ENCODE measurements around the gene CCDC192.
"Not testable (repeated sequence)": the region's sequence is repeated elsewhere in the genome, so short reads cannot be mapped to it uniquely, and the experiment has no call there.

Gene CCDC192

DNA sequence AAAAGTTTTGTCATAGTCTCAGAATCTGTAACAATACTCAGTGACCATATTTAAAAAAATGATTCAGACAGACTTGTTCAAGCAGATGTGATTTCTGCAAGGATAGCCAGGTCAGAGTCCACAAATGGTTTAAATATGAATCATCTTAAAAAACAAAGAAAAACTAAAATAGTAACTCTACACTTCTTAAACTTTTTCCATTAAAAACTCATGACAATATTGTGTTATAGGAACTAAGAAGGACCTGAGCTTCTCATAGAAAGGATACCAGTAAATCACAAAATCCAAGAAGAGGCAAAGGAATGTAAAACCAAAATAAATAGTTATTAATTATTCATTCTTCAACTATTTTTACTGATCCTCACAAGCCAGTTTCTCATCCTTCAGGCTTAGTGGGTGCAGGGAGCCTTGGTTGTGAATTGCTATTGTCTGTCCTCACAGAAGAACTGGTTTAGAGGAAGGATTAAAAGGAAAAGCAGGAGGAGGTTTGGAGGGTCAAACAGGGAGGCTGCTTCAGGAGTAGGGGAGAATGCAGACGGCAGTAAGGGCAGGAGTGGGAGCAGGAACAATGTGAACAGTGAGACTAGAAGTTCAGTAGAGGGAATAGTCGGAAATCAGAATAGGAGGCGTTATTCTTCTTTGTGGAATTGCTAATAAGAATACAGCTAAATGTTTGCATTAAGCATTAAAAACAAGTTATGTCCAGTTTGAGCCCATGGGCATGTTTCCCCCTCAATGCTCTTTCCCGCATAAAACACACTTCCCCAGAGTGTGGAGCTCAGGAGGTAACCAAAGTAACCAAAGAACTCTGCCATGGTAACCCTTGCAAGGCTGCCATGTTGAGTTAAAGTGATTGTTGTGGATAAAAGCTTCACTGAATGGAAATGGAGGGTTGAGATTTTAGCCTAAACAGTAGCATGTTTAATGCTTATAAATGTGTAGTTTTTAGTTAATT lies 110.7 kb downstream of the CCDC192 start:
- no peak for DNase-seq

DNA sequence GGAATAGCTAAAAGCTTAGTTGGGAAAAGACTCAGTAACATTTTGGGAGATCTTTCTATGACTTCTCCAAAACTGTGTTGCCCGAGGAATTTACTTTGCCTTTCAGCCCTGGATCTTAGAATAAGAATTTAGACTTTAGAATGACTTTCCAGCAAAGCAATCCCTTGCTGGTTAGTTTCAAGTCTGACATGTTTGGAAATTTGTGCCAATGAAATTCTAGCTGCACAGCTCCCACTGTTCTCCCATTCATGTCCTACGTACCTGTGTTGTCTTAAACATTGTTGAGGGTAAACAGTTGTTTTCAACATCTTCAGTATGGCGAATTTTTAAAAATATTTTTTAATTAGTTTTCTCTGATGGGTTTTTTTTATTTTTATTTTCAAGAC lies 111.4 kb downstream of the CCDC192 start:
- no peak for DNase-seq

DNA sequence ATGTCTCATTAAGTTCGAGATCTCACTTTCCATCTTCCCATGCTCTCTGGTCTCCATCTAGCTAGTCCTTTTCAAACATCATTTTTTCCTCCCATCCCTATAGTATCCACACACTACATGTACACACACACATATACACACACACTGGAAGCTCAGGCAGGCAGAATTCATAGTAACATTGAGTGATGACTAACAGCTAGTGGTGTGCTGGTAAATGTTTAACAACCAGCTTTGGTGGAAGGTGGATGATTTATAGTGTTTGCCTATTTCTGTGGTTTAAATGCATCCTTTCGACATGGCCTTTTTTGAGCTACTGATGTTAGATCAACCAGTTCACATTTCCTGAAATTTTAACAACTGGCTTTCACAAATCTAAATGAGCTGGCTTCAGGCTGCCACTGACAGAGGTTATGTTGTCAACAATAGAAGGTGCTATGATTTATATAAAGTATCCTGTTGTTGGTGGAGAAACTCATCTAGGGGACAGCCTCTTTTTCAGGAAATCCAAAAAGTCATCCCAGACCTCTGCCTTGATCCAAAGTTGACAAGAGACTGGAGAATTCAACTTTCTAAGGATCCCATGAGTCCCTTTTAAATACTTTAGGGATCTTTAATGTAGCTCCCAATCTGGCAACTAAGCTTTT lies 117.8 kb downstream of the CCDC192 start:
- no peak for DNase-seq

DNA sequence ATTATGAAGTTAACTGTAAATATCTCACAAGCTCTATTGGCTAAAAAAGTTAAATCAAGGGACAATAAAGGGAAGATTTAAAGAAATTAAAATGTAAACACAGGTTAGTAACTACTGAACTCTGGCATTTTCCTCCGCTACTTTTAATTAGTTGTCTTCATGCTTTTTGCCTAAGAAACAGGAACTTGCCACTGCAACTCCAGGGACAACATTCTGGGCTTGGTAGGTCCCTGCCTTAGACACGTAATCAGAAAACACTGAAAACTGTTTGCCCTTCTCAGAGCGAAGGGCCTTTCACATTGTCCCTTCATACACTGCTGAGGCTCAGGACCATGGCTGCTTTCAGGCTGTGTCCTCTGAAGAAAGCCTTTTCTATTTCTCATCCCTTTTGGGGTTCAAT lies 118.7 kb downstream of the CCDC192 start:
- DNase-seq, result no peak

DNA sequence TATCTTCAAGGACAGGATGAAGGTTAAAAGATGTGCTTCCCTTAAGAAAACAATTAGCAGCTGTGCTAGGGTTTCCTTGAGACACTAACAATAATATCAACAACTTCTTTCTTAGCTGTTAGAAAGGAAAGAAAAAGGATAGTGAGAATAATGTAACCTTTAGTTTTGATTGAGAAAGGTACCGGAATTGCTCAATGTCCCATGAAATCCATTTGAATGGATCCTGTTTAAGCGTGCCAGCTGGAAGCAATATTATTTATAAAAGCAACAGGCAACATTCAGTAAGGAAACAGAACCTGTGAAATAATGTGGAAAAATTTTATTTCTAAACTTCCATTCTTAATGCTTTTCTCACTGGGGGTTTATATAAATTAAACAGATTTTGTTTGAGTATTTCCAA lies 120.9 kb downstream of the CCDC192 start:
- DNase-seq, result no peak

DNA sequence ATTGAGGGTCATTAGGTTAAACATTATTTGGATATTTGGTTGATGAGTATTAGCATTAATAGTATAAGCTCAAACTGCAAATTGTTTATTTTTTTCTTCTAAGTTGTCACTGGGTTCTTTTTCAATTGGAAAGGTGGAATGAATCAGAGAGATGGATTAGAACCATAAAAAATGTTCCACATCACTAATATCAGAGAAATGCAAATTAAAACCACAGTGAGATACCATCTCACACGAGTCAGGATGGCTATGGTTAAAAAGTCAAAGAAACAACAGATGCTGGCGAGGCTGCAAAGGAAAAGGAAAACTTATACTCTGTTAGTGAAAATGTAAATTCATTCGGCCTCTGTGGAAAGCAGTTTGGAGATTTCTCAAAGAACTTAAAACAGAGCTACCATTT lies 122.8 kb downstream of the CCDC192 start:
- no peak for DNase-seq

DNA sequence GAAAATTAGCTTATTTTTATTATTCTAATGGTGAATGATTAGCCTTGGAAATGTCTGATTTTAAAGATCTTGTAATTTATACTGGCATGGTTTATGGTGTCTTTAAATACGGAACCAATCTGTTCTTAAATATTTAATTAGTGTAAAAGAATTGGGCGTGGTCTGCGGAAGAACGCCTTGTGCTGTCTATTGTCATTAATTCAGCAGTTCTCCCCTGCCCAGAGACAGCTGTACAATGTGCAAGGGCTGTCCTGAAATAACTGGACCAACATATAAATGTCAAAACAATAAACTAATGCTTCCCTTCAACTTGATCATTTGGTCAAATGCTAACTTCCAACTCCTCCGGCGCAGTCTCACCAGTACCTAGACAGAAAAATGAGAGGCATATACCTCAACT lies 124.3 kb downstream of the CCDC192 start:
- DNase-seq, result no peak

GRCh38 chr5:127830157-127830556 lies 127.0 kb downstream of the CCDC192 start:
- no peak for DNase-seq

DNA sequence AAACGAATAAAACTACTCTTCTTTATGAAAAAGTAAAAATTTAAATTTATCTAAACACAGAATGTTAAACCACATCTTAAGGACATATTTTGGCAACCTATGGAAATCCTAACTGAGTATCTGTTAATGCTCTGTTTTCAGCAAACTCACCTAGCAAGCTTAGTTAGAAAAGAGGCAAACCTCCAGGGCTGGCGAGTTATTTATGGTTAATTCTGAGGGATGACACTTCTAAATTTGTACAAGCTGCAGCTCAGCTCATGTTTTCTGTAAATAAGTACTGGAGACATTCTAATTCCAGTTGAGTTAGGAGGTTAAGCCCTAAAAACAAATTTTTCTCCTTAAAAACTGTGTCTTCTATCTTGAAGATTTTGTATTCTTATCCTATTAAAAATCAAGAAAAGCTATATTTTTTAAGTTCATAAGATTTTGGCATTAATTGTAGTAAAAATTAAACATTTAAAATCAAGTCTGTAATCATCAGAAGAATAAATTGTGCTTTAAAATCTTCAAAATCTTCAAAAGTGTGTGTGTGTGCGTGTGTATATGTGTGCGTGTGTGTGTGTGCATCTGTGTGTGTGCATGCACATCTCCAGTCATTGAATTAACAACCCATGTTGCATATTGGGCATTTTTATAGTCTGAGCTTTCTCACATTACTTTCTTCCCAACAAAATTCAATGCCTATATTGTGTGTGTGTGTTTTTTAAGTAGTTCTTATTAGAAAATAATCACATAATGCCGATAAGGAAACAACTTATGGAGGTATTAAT lies 127.8 kb downstream of the CCDC192 start:
- no peak for DNase-seq

- no peak for DNase-seq
Measured at GRCh38 chr5:127832067-127832466, 128.9 kb downstream of the CCDC192 start.

GRCh38 chr5:127834094-127834531 lies 130.9 kb downstream of the CCDC192 start:
- DNase-seq, result no peak

- no peak for DNase-seq
Measured at GRCh38 chr5:127834554-127834953, 131.4 kb downstream of the CCDC192 start.

DNA sequence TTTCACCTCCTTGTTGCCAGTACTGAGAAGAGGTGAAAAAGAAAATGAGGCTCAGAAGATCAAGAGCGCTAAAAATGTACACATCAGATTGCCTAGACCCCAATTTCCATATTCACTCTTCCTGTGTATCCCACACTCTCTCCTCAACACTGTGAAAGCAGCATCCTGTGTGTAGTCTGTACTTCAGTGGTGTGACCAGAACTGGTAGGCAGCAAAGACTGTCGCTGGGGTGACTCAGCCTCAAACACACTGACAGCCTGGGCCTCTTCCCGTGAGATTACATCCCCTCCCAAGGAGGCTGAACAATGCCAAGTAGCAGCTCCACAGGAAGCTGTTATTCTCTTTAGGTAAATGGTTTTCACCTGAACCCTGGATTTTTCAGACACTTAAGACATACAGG lies 135.5 kb downstream of the CCDC192 start:
- no peak for DNase-seq

DNA sequence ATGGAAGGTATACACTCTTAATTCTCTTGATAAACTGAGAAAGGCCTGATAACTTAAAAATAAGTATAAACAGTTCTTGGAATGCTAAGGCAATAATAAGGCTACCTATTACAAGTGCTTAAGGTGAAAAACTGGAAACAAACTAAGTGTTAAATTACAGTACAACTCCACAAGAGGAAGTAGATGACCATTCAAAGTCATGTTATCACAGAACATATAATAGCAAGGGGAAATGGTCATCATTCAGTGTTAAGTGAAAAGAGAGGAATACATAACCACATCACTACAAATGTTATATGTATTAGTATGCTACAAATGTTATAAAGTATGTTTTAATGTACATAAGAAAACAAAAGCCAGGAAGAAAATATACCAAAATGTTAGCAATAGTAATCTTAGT lies 135.9 kb downstream of the CCDC192 start:
- DNase-seq, result no peak

GRCh38 chr5:127839496-127840197 lies 136.5 kb downstream of the CCDC192 start:
- no peak for DNase-seq

DNA sequence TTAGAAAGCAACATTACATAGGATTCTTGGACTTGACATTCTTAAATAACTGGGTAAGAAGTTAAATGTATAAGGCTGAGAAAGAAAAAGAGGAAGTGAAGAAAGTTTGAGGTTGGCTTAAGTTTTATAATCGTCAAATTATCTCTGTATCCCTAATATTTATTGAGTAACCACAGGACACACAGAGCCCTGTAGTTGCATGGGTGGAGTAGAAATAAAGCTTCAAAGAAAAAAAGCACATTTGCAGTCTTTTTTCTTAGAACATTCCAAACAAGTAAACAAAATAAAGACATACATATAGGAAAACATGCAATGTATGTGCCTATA lies 137.0 kb downstream of the CCDC192 start:
- no peak for DNase-seq

DNA sequence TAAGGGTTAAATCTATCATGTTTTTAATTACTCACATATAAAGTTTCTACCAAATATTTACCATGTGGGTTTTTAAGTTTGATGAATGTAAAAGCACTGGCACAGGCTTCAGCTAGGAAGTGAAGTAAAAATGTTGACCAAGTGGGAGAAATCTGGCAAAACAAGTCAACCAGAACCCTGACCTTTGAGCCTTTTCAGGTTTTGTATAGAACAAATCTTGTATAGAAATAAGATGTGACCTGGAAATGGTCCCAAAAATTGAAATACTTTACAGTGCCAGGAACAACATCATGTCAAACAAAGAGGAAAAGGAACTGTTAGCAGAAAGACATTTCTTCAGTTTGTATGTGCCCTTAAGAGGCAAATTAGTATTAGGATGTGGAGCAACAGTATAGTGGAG lies 137.6 kb downstream of the CCDC192 start:
- no peak for DNase-seq

DNA sequence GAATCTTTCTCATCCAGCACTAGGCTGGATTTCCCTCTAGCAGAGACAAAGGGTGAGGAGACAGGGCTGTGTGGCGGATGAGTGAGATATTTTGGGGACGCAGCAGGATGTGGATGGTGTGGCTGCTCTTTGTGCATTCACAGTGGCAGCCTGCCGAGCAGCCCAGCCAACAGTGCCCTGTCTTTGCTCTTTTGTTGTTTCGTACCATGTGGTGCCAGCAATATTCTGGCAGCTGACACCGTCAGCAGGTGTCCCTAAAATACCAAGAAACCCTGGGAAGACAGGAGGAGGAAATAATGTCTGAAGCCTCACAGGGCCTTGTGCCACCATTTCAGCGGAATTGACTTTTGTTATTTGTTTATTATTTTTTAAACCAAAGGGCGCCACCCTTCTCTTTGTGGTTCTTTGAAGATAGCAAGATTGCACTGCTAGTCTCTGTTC lies 141.4 kb downstream of the CCDC192 start:
- no peak for DNase-seq

GRCh38 chr5:127846884-127847283 lies 143.7 kb downstream of the CCDC192 start:
- no peak for DNase-seq

GRCh38 chr5:127847641-127848040 lies 144.4 kb downstream of the CCDC192 start:
- DNase-seq, result not testable (repeated sequence)

DNA sequence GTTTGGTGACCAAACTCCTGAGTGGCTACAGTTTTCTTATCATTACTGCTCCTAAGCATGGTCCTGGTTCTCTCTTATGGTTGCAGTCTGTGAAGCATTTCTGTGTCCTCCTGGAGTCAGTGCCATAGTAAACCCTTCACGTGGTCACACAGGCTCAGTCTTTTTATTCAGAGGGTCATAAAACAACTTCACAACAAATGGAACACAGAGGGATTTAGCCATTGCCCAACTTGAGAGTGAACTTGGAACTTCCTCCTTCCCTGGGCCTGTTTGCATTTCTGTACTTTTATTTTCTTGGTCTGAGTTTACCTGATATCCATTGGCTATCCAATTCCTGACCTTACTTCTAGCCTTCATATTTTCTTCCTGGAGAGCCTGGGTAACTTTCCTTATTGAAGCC lies 144.9 kb downstream of the CCDC192 start:
- no peak for DNase-seq

- no peak for DNase-seq
Measured at GRCh38 chr5:127849408-127849807, 146.2 kb downstream of the CCDC192 start.

DNA sequence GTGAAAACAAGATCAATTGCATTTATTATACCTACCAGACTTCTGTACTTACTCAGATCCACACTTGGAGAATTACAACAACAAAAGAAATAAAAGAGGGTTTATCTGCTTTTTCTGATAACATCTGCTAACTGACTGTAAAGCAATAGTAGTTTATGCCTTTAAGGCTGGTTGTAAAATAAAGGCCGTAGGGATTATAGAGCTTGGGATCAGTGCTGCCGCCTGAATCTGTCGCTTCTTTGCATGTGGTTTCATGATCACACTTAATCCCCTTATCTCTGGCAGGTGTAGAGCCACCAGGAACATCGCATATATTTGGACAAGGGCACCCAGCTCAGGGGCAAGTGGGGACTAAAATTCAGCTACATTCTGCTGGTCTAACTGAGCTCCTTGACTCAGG lies 146.7 kb downstream of the CCDC192 start:
- DNase-seq, result no peak

All from stimulated activated CD4-positive, alpha-beta T cell treated with anti-CD3 and anti-CD28 coated beads, Interleukin-1b, Interleukin-23, amount 100 ng/mL, for 48 hours (primary cell).